ENCODE results near the gene CEP112.

The CEP112 gene

DNA sequence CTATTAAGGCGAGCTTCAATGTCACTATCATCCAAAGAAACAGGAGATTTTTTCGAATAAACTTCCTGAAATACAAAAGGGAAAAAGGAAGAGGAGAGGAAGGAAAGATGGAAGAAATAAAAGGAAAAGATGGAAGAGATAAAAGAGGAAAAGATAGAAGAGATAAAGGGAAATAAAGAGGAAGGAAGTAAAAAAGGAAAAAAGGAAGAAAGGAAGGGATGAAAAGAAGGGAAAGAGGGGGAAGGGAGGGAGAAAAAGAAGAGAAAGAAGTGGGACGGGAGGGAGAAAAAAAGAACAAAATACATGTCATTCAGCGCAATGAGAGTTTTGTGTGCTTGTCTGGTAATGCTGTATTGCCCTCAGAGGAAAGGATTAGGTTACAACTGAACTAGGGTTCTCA, 62.2 kb downstream of the CEP112 start:
- TF ChIP-seq ZFX (IDR thresholded peaks at IDR 0.05) = no peak
- TF ChIP-seq, protein P1, sequence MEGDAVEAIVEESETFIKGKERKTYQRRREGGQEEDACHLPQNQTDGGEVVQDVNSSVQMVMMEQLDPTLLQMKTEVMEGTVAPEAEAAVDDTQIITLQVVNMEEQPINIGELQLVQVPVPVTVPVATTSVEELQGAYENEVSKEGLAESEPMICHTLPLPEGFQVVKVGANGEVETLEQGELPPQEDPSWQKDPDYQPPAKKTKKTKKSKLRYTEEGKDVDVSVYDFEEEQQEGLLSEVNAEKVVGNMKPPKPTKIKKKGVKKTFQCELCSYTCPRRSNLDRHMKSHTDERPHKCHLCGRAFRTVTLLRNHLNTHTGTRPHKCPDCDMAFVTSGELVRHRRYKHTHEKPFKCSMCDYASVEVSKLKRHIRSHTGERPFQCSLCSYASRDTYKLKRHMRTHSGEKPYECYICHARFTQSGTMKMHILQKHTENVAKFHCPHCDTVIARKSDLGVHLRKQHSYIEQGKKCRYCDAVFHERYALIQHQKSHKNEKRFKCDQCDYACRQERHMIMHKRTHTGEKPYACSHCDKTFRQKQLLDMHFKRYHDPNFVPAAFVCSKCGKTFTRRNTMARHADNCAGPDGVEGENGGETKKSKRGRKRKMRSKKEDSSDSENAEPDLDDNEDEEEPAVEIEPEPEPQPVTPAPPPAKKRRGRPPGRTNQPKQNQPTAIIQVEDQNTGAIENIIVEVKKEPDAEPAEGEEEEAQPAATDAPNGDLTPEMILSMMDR (conservative IDR thresholded peaks at IDR 0.05) = no peak
- H3K27ac ChIP-seq = no peak overlapping the region

DNA sequence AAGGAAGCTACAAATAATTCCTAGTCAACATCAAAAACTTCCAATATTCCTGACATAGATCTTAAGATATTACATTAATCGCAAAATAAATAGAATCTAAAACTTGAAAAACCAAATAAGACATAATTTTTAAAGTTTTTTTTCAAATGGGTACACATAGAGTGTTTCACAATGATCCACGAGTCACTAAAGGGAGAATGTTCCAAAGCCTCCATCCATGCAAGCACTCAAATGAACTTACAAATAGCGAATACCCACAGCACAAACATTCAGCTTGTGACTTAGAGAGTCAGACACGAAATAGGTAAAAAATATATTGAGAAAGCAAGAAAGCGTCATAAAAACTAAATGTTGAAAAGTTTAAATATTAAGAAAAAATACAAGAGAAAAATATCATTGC, 65.7 kb downstream of the CEP112 start:
- TF ChIP-seq ZFX (IDR thresholded peaks at IDR 0.05) = no peak
- TF ChIP-seq, protein P1 (conservative IDR thresholded peaks at IDR 0.05) = no peak
- H3K27ac ChIP-seq = no peak overlapping the region

- TF ChIP-seq, protein P1 (conservative IDR thresholded peaks at IDR 0.05) = no peak
- TF ChIP-seq ZFX (IDR thresholded peaks at IDR 0.05) = no peak
Observed at GRCh38 chr17:66123163-66123562, 68.8 kb downstream of the CEP112 start.

DNA sequence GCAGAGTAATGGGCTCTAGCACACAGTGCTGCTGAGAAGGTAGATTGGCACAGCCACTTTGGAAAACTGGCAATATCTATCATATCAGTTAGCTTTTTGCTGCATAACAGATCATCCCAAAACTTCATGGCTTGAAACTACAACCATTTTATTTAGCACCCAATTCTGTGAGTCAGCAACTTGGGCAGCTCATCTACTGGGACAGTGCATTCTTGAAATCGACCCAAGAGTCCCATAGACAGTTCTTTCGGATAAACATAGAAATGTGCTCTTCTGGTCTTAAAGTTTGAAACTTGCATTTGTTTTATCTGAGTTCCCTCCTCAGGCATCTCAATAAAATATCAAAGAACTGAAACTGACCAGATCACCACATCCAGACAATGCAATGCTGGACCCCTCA, 76.7 kb downstream of the CEP112 start:
- TF ChIP-seq, protein P1 (conservative IDR thresholded peaks at IDR 0.05) = no peak
- TF ChIP-seq ZFX (IDR thresholded peaks at IDR 0.05) = no peak
- H3K27ac ChIP-seq = no peak overlapping the region

More at GRCh38 chr17:66123163-66123562, 68.8 kb downstream of the CEP112 start:
- no peak overlapping the region for H3K27ac ChIP-seq

DNA sequence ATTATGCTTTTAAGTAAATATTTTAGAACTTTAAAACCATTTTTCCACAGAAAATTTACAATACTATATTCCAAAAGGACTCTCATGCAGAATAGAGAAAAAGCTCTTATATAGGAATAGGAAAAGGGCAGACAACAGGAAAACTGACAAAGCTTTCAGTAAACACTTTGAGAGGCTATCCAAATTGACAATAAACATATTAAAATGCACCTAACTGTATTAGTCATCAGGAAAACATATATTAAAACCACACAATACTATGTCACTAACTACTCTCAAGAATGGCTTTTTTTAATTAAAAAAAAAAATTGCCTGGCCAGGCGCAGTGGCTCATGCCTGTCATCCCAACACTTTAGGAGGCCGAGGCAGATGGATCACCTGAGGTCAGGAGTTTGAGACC, 77.3 kb downstream of the CEP112 start:
- no peak overlapping the region for H3K27ac ChIP-seq
- TF ChIP-seq ZFX (IDR thresholded peaks at IDR 0.05) = no peak
- TF ChIP-seq, protein P1 (conservative IDR thresholded peaks at IDR 0.05) = no peak

DNA sequence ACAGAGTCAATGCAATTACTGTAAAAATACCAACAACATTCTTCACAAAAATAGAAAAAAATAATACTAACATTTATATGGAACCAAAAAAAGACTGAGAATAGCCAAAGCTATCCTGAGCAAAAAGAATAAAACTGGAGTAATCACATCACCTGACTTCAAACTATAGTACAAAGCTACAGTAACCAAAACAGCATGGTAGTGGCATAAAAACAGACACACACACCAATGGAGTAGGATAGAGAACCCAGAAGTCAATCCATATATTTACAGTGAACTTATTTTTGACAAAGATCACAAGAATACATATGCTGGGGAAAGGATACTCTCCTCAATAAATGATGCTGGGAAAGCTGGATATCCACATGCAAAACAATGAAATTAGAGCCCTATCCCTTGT, 84.2 kb downstream of the CEP112 start:
- TF ChIP-seq, protein P1 (conservative IDR thresholded peaks at IDR 0.05) = no peak
- no peak for TF ChIP-seq ZFX (IDR thresholded peaks at IDR 0.05)
- no peak overlapping the region for H3K27ac ChIP-seq

GRCh38 chr17:66098040-66098439, 93.9 kb downstream of the CEP112 start:
- TF ChIP-seq, protein P1 (conservative IDR thresholded peaks at IDR 0.05) = no peak
- TF ChIP-seq ZFX (IDR thresholded peaks at IDR 0.05) = no peak

More at GRCh38 chr17:66098040-66098439, 93.9 kb downstream of the CEP112 start:
- no peak overlapping the region for H3K27ac ChIP-seq

All from C4-2B (cell line).